Smooth muscle cell (in vitro differentiated cells): Measurements from ENCODE around the gene ZBTB38. TPM values are rescaled to one million over a fixed set of nuclear protein-coding genes. Genes with fewer than 3 reads are reported as not detected.

Experiments used
- DNase-seq: peaks from one replicate; lab custom pipeline; 2025; ENCODE audit not compliant: unreplicated experiment; lab: John Stamatoyannopoulos, UW
- H2AFZ ChIP-seq: fragments of 200-600 bp; sonication (generic); 2 replicates; pipeline ENCODE4 v1.6.0; 2016; ENCODE audit warnings: antibody characterized with exemption, low read depth, mild to moderate bottlenecking
- H3F3A ChIP-seq: fragments of 200-600 bp; sonication (generic); 2 replicates; pipeline ENCODE4 v1.6.0; 2017; ENCODE audit warnings: antibody characterized with exemption, low read depth
- H3K27ac ChIP-seq: fragments of 200-600 bp; sonication (generic); 2 replicates; pipeline ENCODE4 v1.5.1; 2016; ENCODE audit warnings: low read depth, mild to moderate bottlenecking
- H3K27me3 ChIP-seq: fragments of 200-600 bp; sonication (generic); 2 replicates; pipeline ENCODE4 v1.6.1; 2016; ENCODE audit warnings: low read depth, mild to moderate bottlenecking
- H3K36me3 ChIP-seq: fragments of 200-600 bp; sonication (generic); 2 replicates; pipeline ENCODE4 v1.5.1; 2016; ENCODE audit warnings: low read depth
- H3K4me1 ChIP-seq: fragments of 200-600 bp; sonication (generic); 2 replicates; pipeline ENCODE4 v1.5.1; 2016; ENCODE audit warnings: low read depth
- H3K4me2 ChIP-seq: fragments of 200-600 bp; sonication (generic); 2 replicates; pipeline ENCODE4 v1.6.0; 2016; ENCODE audit warnings: mild to moderate bottlenecking
- H3K4me3 ChIP-seq: fragments of 200-600 bp; sonication (generic); 2 replicates; pipeline ENCODE4 v1.5.1; 2016; ENCODE audit warnings: mild to moderate bottlenecking
- H3K79me2 ChIP-seq: fragments of 200-600 bp; sonication (generic); 2 replicates; pipeline ENCODE4 v1.6.0; 2016; ENCODE audit warnings: low read depth, mild to moderate bottlenecking
- H3K9ac ChIP-seq: fragments of 200-600 bp; sonication (generic); 2 replicates; pipeline ENCODE4 v1.6.0; 2016; ENCODE audit warnings: low read depth
- H3K9me3 ChIP-seq: fragments of 200-600 bp; sonication (generic); replicated peaks from 2 replicates; pipeline ENCODE4 v1.5.1; 2016; ENCODE audit warnings: low read depth
- H4K20me1 ChIP-seq: fragments of 200-600 bp; sonication (generic); 2 replicates; pipeline ENCODE4 v1.6.0; 2016; ENCODE audit warnings: low read depth
- WGBS: methylation state at CpG from one replicate; pipeline ENCODE4 v1.1.7; 2016; ENCODE audit warnings: low lambda C conversion rate; 5-methylcytosine and 5-hydroxymethylcytosine counted together
- polyA plus RNA-seq: library from polyadenylated mRNA; unstranded; fragments of >200 nt; fragmentation: Nextera tagmentation; extraction: Ambion mirVana; gene quantifications from 2 replicates; pipeline ENCODE4 v1.2.1, GENCODE V29; 2016
- total RNA-seq: library from RNA; depleted of rRNA; stranded (reverse); fragments of >200 nt; gene quantifications from 2 replicates; pipeline ENCODE4 v1.2.3, GENCODE V29; 2014
- TF ChIP-seq, protein P1 (sequence below): fragments of 200-600 bp; sonication (generic); IDR thresholded peaks from 2 replicates; pipeline ENCODE4 v1.5.1; 2017; ENCODE audit warnings: borderline replicate concordance, mild to moderate bottlenecking, antibody characterized with exemption; ENCODE audit not compliant: insufficient read depth, poor library complexity, severe bottlenecking

ZBTB38 gene, protein sequence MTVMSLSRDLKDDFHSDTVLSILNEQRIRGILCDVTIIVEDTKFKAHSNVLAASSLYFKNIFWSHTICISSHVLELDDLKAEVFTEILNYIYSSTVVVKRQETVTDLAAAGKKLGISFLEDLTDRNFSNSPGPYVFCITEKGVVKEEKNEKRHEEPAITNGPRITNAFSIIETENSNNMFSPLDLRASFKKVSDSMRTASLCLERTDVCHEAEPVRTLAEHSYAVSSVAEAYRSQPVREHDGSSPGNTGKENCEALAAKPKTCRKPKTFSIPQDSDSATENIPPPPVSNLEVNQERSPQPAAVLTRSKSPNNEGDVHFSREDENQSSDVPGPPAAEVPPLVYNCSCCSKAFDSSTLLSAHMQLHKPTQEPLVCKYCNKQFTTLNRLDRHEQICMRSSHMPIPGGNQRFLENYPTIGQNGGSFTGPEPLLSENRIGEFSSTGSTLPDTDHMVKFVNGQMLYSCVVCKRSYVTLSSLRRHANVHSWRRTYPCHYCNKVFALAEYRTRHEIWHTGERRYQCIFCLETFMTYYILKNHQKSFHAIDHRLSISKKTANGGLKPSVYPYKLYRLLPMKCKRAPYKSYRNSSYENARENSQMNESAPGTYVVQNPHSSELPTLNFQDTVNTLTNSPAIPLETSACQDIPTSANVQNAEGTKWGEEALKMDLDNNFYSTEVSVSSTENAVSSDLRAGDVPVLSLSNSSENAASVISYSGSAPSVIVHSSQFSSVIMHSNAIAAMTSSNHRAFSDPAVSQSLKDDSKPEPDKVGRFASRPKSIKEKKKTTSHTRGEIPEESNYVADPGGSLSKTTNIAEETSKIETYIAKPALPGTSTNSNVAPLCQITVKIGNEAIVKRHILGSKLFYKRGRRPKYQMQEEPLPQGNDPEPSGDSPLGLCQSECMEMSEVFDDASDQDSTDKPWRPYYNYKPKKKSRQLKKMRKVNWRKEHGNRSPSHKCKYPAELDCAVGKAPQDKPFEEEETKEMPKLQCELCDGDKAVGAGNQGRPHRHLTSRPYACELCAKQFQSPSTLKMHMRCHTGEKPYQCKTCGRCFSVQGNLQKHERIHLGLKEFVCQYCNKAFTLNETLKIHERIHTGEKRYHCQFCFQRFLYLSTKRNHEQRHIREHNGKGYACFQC (N-terminal part only)
- total RNA-seq (68.0 and 108 TPM in 2 replicates), polyA plus RNA-seq (21.7 and 22.2 TPM in 2 replicates)

DNA sequence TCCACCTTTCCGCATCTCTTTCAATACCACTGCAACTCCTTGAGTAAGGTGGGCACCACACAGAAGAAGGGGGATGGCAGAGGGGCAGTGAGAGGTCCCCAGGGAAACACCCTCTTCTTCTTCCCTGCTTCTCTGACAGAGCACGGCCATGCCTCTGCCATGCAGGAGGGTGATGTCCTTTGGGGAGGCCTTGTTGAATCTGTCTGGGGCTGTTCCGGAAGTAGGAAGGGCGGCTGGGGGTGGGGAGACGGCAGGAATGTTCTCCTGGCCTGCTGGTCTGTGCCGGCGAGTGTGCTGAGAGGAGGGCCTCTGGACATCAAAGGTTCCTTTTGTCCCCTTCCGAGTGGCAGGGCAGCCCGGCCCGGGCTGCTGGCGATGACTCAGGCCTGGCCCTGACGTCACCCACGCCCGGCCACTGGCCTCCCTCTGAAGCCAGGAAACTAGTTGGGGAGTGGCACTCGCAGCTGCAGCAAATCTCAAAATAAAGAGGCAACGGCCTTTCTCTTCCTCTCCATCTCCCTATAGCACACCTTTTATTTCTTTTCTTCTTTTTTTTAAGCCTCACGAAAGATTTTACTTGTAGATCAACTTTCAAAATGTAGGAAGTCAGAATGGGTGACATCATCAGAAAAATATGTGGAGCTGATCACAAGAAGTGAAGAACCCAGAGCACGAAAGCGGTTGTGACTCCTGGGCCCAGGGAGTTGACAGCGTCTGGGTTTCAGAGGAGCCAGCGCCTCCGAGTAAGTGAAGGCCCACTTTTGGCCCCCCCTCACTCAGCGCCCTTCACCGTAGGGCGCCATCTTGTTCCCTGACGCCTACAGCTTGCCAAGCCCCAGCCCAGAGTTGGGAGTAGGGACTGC is at the start of gene ZBTB38:
ZBTB38 (plus strand) TSS at position 443 of the 863 bp plus-strand sequence. CDS start 73,885 bp downstream, outside the sequence.
- DNase-seq: peak; percentile 67
- Histone ChIP-seq H3K9ac (peak within 1 kb of the TSS; percentile 98), H3K79me2 (peaks cover 20% of the 10 kb centered on the region), H3K27me3 (no peaks in the 10 kb centered on the region), H3F3A (peaks cover 20% of the 10 kb centered on the region), H3K9me3 (no peaks in the 10 kb centered on the region), H3K27ac (peak within 1 kb of the TSS; percentile 100), H4K20me1 (no peaks in the 10 kb centered on the region), H3K4me2 (peak within 1 kb of the TSS; percentile 85), H2AFZ (no peak within 1 kb of the TSS), H3K36me3 (no peaks in the 10 kb centered on the region), H3K4me1 (peaks cover 22% of the 10 kb centered on the region), H3K4me3 (peak within 1 kb of the TSS; percentile 39)
- WGBS: 13% methylated on average over 26 of the region's 26 CpGs
- TF ChIP-seq, protein P1, sequence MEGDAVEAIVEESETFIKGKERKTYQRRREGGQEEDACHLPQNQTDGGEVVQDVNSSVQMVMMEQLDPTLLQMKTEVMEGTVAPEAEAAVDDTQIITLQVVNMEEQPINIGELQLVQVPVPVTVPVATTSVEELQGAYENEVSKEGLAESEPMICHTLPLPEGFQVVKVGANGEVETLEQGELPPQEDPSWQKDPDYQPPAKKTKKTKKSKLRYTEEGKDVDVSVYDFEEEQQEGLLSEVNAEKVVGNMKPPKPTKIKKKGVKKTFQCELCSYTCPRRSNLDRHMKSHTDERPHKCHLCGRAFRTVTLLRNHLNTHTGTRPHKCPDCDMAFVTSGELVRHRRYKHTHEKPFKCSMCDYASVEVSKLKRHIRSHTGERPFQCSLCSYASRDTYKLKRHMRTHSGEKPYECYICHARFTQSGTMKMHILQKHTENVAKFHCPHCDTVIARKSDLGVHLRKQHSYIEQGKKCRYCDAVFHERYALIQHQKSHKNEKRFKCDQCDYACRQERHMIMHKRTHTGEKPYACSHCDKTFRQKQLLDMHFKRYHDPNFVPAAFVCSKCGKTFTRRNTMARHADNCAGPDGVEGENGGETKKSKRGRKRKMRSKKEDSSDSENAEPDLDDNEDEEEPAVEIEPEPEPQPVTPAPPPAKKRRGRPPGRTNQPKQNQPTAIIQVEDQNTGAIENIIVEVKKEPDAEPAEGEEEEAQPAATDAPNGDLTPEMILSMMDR: no peak

DNA sequence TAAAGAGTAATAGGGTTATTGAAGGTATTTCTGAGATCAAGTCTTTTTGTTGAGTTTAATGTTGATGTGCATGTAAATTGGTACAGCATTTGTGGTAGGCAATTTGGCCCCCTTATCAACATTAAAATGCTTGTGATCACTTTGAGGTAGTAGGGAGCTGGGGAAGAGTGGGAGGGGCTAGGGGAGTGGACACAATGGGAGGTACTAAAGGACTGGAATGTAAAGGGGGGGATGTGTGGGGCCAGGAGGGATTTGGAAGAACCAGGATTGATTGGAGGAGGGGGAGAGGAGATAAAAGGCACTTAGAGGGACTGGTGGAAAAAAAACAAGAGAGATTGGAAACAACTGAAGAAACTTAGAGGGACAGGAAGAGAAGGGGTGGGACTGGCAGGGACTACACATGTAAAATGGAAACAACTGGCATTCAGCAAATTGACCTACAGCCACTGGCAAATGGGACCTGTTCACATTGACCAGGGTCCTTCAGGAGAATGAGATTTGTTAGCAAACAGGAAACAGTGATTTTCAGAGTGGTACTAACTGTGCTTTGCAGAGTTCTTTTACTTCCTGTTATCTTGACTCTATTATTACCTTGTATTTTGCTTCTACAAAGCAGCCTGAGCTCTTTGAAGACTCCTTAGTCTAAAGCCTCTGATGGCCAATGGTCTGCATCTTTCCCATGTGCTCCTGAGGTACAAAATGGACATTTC is 47.8 kb upstream of the ZBTB38 start:
- Histone ChIP-seq H4K20me1 (no peaks in the 10 kb centered on the region), H3K27me3 (no peaks in the 10 kb centered on the region), H3K27ac (no peak overlapping the region), H3K36me3 (no peaks in the 10 kb centered on the region), H3F3A (no peaks in the 10 kb centered on the region), H2AFZ (no peak overlapping the region), H3K9ac (no peak overlapping the region), H3K4me3 (no peak overlapping the region), H3K4me2 (no peak overlapping the region), H3K4me1 (no peaks in the 10 kb centered on the region), H3K79me2 (no peaks in the 10 kb centered on the region), H3K9me3 (no peaks in the 10 kb centered on the region)
- TF ChIP-seq, protein P1: no peak
- no peak for DNase-seq

DNA sequence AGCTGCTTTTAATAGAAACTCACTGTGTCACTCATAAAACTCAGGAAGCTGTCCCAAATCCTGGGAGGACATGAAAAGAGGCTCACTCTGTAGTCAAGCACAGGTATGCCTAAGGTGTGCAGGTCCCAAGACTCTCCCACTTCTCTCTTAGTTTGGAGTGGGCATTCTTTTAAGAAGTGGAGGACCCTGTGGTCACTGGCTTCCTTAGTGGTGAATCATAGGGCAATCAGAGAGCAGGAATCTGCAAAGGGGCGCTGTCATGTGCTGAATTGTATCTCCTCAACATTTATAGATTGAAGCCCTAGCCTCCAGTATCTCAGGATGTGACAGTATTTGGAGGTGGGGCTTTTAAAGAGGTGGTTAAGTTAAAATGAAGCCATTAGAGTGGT is 47.2 kb upstream of the ZBTB38 start:
- no peak overlapping the region for H3K27ac ChIP-seq
- no peaks in the 10 kb centered on the region for H3F3A ChIP-seq
- DNase-seq: no peak
- no peaks in the 10 kb centered on the region for H3K36me3 ChIP-seq
- 88% methylated on average over 1 of the region's 1 CpG for WGBS
- H3K79me2 ChIP-seq: no peaks in the 10 kb centered on the region
- no peaks in the 10 kb centered on the region for H4K20me1 ChIP-seq
- no peak overlapping the region for H3K9ac ChIP-seq
- H3K4me2 ChIP-seq: no peak overlapping the region
- no peaks in the 10 kb centered on the region for H3K4me1 ChIP-seq
- H3K27me3 ChIP-seq: no peaks in the 10 kb centered on the region
- no peak overlapping the region for H3K4me3 ChIP-seq
- H3K9me3 ChIP-seq: no peaks in the 10 kb centered on the region
- TF ChIP-seq, protein P1: no peak
- H2AFZ ChIP-seq: no peak overlapping the region
